Natural killer cell (primary cell): ENCODE results near the gene PHF2. TPM values are rescaled to one million over a fixed set of nuclear protein-coding genes. Genes with fewer than 3 reads are reported as not detected.

ENCODE experiments used
- ATAC-seq, 3 donors: fragments of 150-1000 bp in 2 of 3; fragments of 200-7000 bp in 1 of 3; cut with Tn5 transposase; 1 replicate in 1 of 3; 2 replicates in 2 of 3; pipeline ENCODE4 v1.10.0; 2021; ENCODE audit warnings: mild to moderate bottlenecking in 2 of 3, moderate library complexity in 2 of 3
- DNase-seq, 2 donors: peaks; one replicate each; pipeline versions ENCODE4 v3.0.0 to v3.0.0-alpha.2; 2013 to 2021; ENCODE audit warnings: mixed read lengths in 1 of 2
- H3K27ac ChIP-seq: one replicate; pipeline ENCODE4 v1.5.1; 2013; ENCODE audit warnings: mild to moderate bottlenecking, low read length
- H3K27me3 ChIP-seq: one replicate; pipeline ENCODE4 v1.6.1; 2013; ENCODE audit warnings: low read length; ENCODE audit not compliant: control insufficient read depth, insufficient read depth
- H3K36me3 ChIP-seq: one replicate; pipeline ENCODE4 v1.6.1; 2013; ENCODE audit warnings: low read length; ENCODE audit not compliant: control insufficient read depth, insufficient read depth
- H3K4me1 ChIP-seq: one replicate; pipeline ENCODE4 v1.6.1; 2013; ENCODE audit warnings: low read length; ENCODE audit not compliant: control insufficient read depth, insufficient read depth
- H3K4me3 ChIP-seq: one replicate; pipeline ENCODE4 v1.5.1; 2013; ENCODE audit warnings: low read length
- H3K9me3 ChIP-seq: one replicate; pipeline ENCODE4 v1.6.1; 2013; ENCODE audit warnings: low read length; ENCODE audit not compliant: control insufficient read depth, insufficient read depth
- H3K27ac Mint-ChIP-seq, 2 donors: one replicate each; pipeline ENCODE4 v1.8.0; 2022; ENCODE audit warnings: mild to moderate bottlenecking in 2 of 2, mixed read lengths in 2 of 2, moderate library complexity in 1 of 2
- H3K27me3 Mint-ChIP-seq, 2 donors: one replicate each; pipeline ENCODE4 v1.8.0; 2022; ENCODE audit warnings: low read depth in 2 of 2, mixed read lengths in 2 of 2
- H3K36me3 Mint-ChIP-seq: one replicate; pipeline ENCODE4 v1.8.0; 2022; ENCODE audit warnings: mixed read lengths
- H3K4me1 Mint-ChIP-seq, 2 donors: one replicate each; pipeline ENCODE4 v1.8.0; 2022; ENCODE audit warnings: mixed read lengths in 2 of 2
- H3K4me3 Mint-ChIP-seq: one replicate; pipeline ENCODE4 v1.8.0; 2022; ENCODE audit warnings: mild to moderate bottlenecking, moderate library complexity, mixed read lengths
- H3K9me3 Mint-ChIP-seq, 2 donors: one replicate each; pipeline ENCODE4 v1.8.0; 2022; ENCODE audit warnings: mixed read lengths in 2 of 2
- WGBS: methylation state at CpG from one replicate; pipeline ENCODE4 v1.1.7; 2013; ENCODE audit warnings: missing lambda C conversion rate; ENCODE audit not compliant: insufficient coverage; 5-methylcytosine and 5-hydroxymethylcytosine counted together
- intact Hi-C: fragments of 100-400 bp; cut with micrococcal nuclease; formaldehyde crosslinking; loops from one replicate; pipeline ENCODE4 v1.14.2; 2022
- total RNA-seq, 4 donors: library from RNA; stranded (reverse); fragments of 120-200 nt in 1 of 4; gene quantifications; one replicate each; pipeline versions ENCODE4 v1.2.3 to v1.2.4, GENCODE V29; 2013 to 2022
- TF ChIP-seq, protein P1 (sequence below): fragments of 200-600 bp; IDR thresholded peaks from one replicate; pipeline ENCODE4 v1.8.0; 2022; ENCODE audit warnings: antibody characterized with exemption

PHF2 gene
- total RNA-seq, 3 donors from 2014 or later (not counting 1 experiment from before 2014, with no cell fraction given): 24.8 to 28.1 (median 26.4) TPM

DNA sequence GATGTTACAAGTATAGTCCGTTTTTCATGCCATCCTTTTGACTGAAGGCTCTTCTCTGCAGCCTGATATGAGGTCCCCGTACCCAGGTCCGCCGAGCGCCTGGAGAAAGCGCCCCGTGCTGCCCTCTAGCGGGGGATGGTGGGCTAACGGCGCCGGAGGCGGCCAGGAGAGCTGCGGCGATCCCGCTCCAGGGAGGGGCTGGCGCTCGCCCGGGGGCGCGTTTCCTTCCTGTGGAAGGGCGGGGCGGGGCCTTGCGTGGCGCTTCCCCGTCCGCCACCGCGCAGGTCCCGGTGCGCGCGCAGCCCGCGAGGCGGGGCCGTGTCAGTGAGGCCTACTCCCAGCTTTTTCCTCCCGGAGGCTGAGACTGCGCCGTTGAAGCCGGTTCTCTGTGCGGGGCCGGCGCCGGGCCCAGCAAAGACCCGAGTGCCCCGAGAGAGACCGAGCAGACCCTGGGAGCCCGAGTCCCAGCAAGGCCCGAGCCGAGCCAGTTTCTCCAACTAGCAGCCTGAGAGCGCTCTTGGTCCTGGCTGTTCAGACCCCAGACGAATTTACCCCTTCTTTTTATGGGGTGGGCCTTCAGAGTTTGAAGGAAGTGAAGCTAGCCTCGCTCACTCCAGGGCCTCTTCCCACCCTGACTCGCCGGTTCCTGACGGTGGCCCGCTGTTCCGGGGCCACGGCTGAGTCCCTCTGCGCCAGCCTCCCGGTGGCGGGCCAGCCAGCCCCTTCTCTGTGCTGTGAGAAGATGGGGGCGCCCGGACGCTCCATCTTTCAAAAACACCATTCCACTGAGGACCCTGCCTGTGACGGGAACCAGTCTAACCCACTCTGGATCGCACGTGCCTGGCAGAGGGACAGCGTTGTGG, 9.7 kb upstream of the PHF2 start:
- H3K36me3 ChIP-seq: peaks cover 27% of the 10 kb centered on the region
- TF ChIP-seq, protein P1, sequence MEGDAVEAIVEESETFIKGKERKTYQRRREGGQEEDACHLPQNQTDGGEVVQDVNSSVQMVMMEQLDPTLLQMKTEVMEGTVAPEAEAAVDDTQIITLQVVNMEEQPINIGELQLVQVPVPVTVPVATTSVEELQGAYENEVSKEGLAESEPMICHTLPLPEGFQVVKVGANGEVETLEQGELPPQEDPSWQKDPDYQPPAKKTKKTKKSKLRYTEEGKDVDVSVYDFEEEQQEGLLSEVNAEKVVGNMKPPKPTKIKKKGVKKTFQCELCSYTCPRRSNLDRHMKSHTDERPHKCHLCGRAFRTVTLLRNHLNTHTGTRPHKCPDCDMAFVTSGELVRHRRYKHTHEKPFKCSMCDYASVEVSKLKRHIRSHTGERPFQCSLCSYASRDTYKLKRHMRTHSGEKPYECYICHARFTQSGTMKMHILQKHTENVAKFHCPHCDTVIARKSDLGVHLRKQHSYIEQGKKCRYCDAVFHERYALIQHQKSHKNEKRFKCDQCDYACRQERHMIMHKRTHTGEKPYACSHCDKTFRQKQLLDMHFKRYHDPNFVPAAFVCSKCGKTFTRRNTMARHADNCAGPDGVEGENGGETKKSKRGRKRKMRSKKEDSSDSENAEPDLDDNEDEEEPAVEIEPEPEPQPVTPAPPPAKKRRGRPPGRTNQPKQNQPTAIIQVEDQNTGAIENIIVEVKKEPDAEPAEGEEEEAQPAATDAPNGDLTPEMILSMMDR: peak; percentile 88
- H3K27me3 Mint-ChIP-seq: no peaks in the 10 kb centered on the region
- H3K27me3 ChIP-seq: no peaks in the 10 kb centered on the region
- DNase-seq (peak; percentile 98), ATAC-seq (peak; percentile 98 to 100 (median 98))
- WGBS: 3% methylated on average over 69 of the region's 69 CpGs
- no peaks in the 10 kb centered on the region for H3K9me3 ChIP-seq
- H3K36me3 Mint-ChIP-seq: peaks cover 8% of the 10 kb centered on the region
- peak overlapping the region; percentile 87 for H3K27ac Mint-ChIP-seq
- peak overlapping the region; percentile 94 for H3K27ac ChIP-seq
- H3K4me1 ChIP-seq: peaks cover 17% of the 10 kb centered on the region
- peaks cover 10 to 18% of the 10 kb centered on the region in 2 donors for H3K4me1 Mint-ChIP-seq
- peak overlapping the region; percentile 71 for H3K4me3 ChIP-seq
- no peaks in the 10 kb centered on the region for H3K9me3 Mint-ChIP-seq
- intact Hi-C loops: loop anchor here (2.0 to 10.0 kb wide), 4 partner anchors 99 to 470 kb away; partner anchors contain the start of genes CARD19 and FAM120AOS
- peak overlapping the region; percentile 90 for H3K4me3 Mint-ChIP-seq

DNA sequence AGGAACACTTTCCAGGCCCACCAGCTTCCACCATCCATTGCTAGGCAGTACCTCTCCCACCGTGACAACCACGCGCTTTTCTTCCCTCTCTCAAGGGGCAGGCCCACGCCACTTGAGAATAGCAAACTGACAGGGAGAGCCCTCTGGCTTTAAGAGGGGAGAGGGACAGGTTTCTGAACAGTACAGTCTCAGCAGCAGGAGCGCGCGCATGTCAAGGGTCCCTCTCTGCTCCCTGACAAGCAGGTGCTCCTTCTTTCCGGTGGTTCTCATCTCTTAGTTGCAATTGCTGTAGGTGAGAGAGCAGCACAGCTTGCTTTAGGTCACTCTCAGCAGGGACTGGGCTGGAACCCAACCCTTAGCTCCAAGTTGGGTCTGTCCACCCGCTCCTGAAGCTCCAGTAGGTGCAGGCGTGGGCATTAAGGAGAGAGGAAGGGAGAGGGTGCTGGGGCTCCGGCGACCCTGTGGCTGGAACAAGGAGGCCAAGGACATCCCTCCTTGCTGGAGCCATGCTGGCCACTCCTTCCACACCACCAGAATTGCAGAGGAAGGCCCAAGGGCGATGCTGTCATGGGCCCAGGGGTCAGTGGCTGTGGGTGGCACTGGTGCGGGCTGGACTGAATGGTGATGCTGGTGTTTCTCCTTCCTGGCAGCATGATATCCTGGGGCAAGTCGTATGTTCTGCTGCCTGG, 9.0 kb upstream of the PHF2 start:
- WGBS: 79% methylated on average over 14 of the region's 15 CpGs
- TF ChIP-seq, protein P1: no peak
- DNase-seq: no peak
- no peaks in the 10 kb centered on the region for H3K9me3 Mint-ChIP-seq
- H3K27ac ChIP-seq: peak overlapping the region; percentile 94
- H3K4me1 Mint-ChIP-seq: peaks cover 10 to 18% of the 10 kb centered on the region in 2 donors
- no peaks in the 10 kb centered on the region for H3K27me3 ChIP-seq
- peaks cover 8% of the 10 kb centered on the region for H3K36me3 Mint-ChIP-seq
- peaks cover 17% of the 10 kb centered on the region for H3K4me1 ChIP-seq
- no peaks in the 10 kb centered on the region for H3K9me3 ChIP-seq
- H3K4me3 Mint-ChIP-seq: peak overlapping the region; percentile 90
- ATAC-seq: no peak
- H3K27me3 Mint-ChIP-seq: no peaks in the 10 kb centered on the region
- H3K27ac Mint-ChIP-seq: peak overlapping the region; percentile 87
- peaks cover 20% of the 10 kb centered on the region for H3K36me3 ChIP-seq
- intact Hi-C loops: loop anchor here (2.0 to 10.0 kb wide), 4 partner anchors 100 to 471 kb away; partner anchors contain the start of genes CARD19 and FAM120AOS
- H3K4me3 ChIP-seq: peak overlapping the region; percentile 71

DNA sequence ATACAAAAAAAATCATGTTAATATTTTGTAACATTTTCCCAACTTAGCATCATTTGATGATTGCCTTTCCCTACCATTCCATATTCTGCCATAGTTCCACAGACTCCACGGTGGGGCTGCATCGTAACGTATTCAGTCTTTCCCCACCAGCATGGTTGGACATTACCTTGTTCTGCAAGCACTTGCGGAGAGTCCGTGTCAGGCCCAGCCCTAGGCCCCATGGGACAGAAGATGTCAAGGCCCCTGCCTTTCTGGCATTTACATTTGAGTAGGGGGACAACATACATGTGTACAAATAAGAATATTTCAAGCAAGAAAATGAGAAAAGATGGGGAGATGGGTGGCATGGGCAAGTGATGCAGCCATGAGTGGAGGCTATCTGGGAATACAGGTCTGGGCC, 8.2 kb upstream of the PHF2 start:
- H3K4me1 Mint-ChIP-seq: peaks cover 10 to 18% of the 10 kb centered on the region in 2 donors
- 100% methylated on average over 5 of the region's 5 CpGs for WGBS
- H3K4me3 ChIP-seq: no peak overlapping the region
- H3K36me3 Mint-ChIP-seq: peaks cover 8% of the 10 kb centered on the region
- no peaks in the 10 kb centered on the region for H3K27me3 Mint-ChIP-seq
- no peak overlapping the region for H3K27ac ChIP-seq
- no peaks in the 10 kb centered on the region for H3K9me3 Mint-ChIP-seq
- TF ChIP-seq, protein P1: no peak
- intact Hi-C loops: loop anchor here (5.0 to 10.0 kb wide), 2 partner anchors 101 to 413 kb away; no protein-coding TSS in a partner anchor
- DNase-seq (no peak), ATAC-seq (no peak)
- peak overlapping the region; percentile 25 for H3K4me3 Mint-ChIP-seq
- H3K4me1 ChIP-seq: peaks cover 17% of the 10 kb centered on the region
- H3K9me3 ChIP-seq: no peaks in the 10 kb centered on the region
- no peaks in the 10 kb centered on the region for H3K27me3 ChIP-seq
- H3K27ac Mint-ChIP-seq: peak overlapping the region in 1 of 2 donors; percentile 87
- peaks cover 12% of the 10 kb centered on the region for H3K36me3 ChIP-seq
